Measurements from ENCODE around the gene PPP1R9B.

The PPP1R9B gene

GRCh38 chr17:50187751-50188530 lies 37.5 kb upstream of the PPP1R9B start:
- H3K9ac ChIP-seq = no peak overlapping the region
- H4K20me1 ChIP-seq = no peaks in the 10 kb centered on the region
- H3K4me2 ChIP-seq = no peak overlapping the region
- no peaks in the 10 kb centered on the region; the same call in 1 of the 2 replicates for H3K36me3 ChIP-seq
- peaks cover 51% of the 10 kb centered on the region for H3K4me1 ChIP-seq
- TF ChIP-seq Cebpa-rat (IDR thresholded peaks at IDR 0.05) = no peak
- no peaks in the 10 kb centered on the region for H3K27me3 ChIP-seq
- H3K9me3 ChIP-seq = no peaks in the 10 kb centered on the region
- H3K4me3 ChIP-seq = no peak overlapping the region
- H3K27ac ChIP-seq = no peak overlapping the region

GRCh38 chr17:50187394-50187725 lies 36.9 kb upstream of the PPP1R9B start:
- peaks cover 51% of the 10 kb centered on the region for H3K4me1 ChIP-seq
- no peaks in the 10 kb centered on the region for H3K27me3 ChIP-seq
- no peaks in the 10 kb centered on the region for H4K20me1 ChIP-seq
- peak overlapping the region; percentile 9; the same call in 1 of the 2 replicates for H3K27ac ChIP-seq
- TF ChIP-seq Cebpa-rat (IDR thresholded peaks at IDR 0.05) = no peak
- no peak overlapping the region for H3K4me2 ChIP-seq
- H3K9me3 ChIP-seq = no peaks in the 10 kb centered on the region
- no peak overlapping the region for H3K9ac ChIP-seq
- H3K4me3 ChIP-seq = no peak overlapping the region
- no peaks in the 10 kb centered on the region; the same call in 1 of the 2 replicates for H3K36me3 ChIP-seq

- no peak for TF ChIP-seq Cebpa-rat (IDR thresholded peaks at IDR 0.05)
- H3K36me3 ChIP-seq = no peaks in the 10 kb centered on the region; the same call in 1 of the 2 replicates
- no peaks in the 10 kb centered on the region for H3K9me3 ChIP-seq
- H3K27ac ChIP-seq = peak overlapping the region; percentile 9; the same call in 1 of the 2 replicates
- no peak overlapping the region for H3K4me3 ChIP-seq
- H3K9ac ChIP-seq = no peak overlapping the region
- H3K27me3 ChIP-seq = no peaks in the 10 kb centered on the region
- H3K4me1 ChIP-seq = peaks cover 51% of the 10 kb centered on the region
- H4K20me1 ChIP-seq = no peaks in the 10 kb centered on the region
- no peak overlapping the region for H3K4me2 ChIP-seq
Observed at GRCh38 chr17:50186661-50187393, 36.4 kb upstream of the PPP1R9B start.

GRCh38 chr17:50185631-50186471 lies 35.4 kb upstream of the PPP1R9B start:
- TF ChIP-seq Cebpa-rat (IDR thresholded peaks at IDR 0.05) = no peak
- no peaks in the 10 kb centered on the region; the same call in 1 of the 2 replicates for H3K36me3 ChIP-seq
- peak overlapping the region; percentile 75; the same call in 1 of the 2 replicates for H3K27ac ChIP-seq
- no peak overlapping the region for H3K9ac ChIP-seq
- H3K4me2 ChIP-seq = peak overlapping the region; percentile 92
- peaks cover 55% of the 10 kb centered on the region for H3K4me1 ChIP-seq
- no peaks in the 10 kb centered on the region for H4K20me1 ChIP-seq
- H3K4me3 ChIP-seq = no peak overlapping the region
- no peaks in the 10 kb centered on the region for H3K27me3 ChIP-seq
- no peaks in the 10 kb centered on the region for H3K9me3 ChIP-seq

GRCh38 chr17:50184611-50185398 lies 34.3 kb upstream of the PPP1R9B start:
- H3K9me3 ChIP-seq = no peaks in the 10 kb centered on the region
- peak overlapping the region; percentile 75 for H3K27ac ChIP-seq
- H4K20me1 ChIP-seq = no peaks in the 10 kb centered on the region
- H3K36me3 ChIP-seq = no peaks in the 10 kb centered on the region; the same call in 1 of the 2 replicates
- H3K4me1 ChIP-seq = peaks cover 63% of the 10 kb centered on the region
- H3K9ac ChIP-seq = peak overlapping the region; percentile 61
- peak; percentile 28; the same call in 1 of the 2 replicates for TF ChIP-seq Cebpa-rat (IDR thresholded peaks at IDR 0.05)
- H3K27me3 ChIP-seq = no peaks in the 10 kb centered on the region
- H3K4me3 ChIP-seq = peak overlapping the region; percentile 48; the same call in 1 of the 2 replicates
- H3K4me2 ChIP-seq = peak overlapping the region; percentile 92

GRCh38 chr17:50184064-50184463 lies 33.6 kb upstream of the PPP1R9B start:
- H3K4me1 ChIP-seq = peaks cover 71% of the 10 kb centered on the region
- peak overlapping the region; percentile 47 for H3K4me3 ChIP-seq
- no peak for TF ChIP-seq Cebpa-rat (IDR thresholded peaks at IDR 0.05)
- no peaks in the 10 kb centered on the region for H3K27me3 ChIP-seq
- H3K36me3 ChIP-seq = no peaks in the 10 kb centered on the region; the same call in 1 of the 2 replicates
- no peaks in the 10 kb centered on the region for H3K9me3 ChIP-seq
- no peaks in the 10 kb centered on the region for H4K20me1 ChIP-seq
- H3K4me2 ChIP-seq = peak overlapping the region; percentile 92
- peak overlapping the region; percentile 55; the same call in 1 of the 2 replicates for H3K9ac ChIP-seq
- H3K27ac ChIP-seq = peak overlapping the region; percentile 75

GRCh38 chr17:50183421-50183994 lies 33.0 kb upstream of the PPP1R9B start:
- Histone ChIP-seq H3K27me3 (no peaks in the 10 kb centered on the region), H3K9ac (peak overlapping the region; percentile 55; the same call in 1 of the 2 replicates), H3K4me3 (peak overlapping the region; percentile 47; the same call in 1 of the 2 replicates), H3K4me1 (peaks cover 76% of the 10 kb centered on the region), H4K20me1 (no peaks in the 10 kb centered on the region), H3K27ac (peak overlapping the region; percentile 75), H3K36me3 (no peaks in the 10 kb centered on the region; the same call in 1 of the 2 replicates), H3K4me2 (peak overlapping the region; percentile 92), H3K9me3 (no peaks in the 10 kb centered on the region)
- TF ChIP-seq Cebpa-rat (IDR thresholded peaks at IDR 0.05) = no peak

- no peaks in the 10 kb centered on the region for H4K20me1 ChIP-seq
- TF ChIP-seq Cebpa-rat (IDR thresholded peaks at IDR 0.05) = no peak
- H3K27ac ChIP-seq = peak overlapping the region; percentile 75
- H3K9me3 ChIP-seq = no peaks in the 10 kb centered on the region
- H3K4me3 ChIP-seq = no peak overlapping the region
- H3K4me2 ChIP-seq = peak overlapping the region; percentile 92
- H3K27me3 ChIP-seq = no peaks in the 10 kb centered on the region
- H3K4me1 ChIP-seq = peaks cover 82% of the 10 kb centered on the region
- H3K9ac ChIP-seq = 0 out of 2 replicates have a peak overlapping the region, but pooled peaks have one; percentile 55
- no peaks in the 10 kb centered on the region for H3K36me3 ChIP-seq
Observed at GRCh38 chr17:50182783-50183420, 32.4 kb upstream of the PPP1R9B start.
